Muscle of leg (tissue), 16 donors: ENCODE measurements around the gene DGKD. TPM values are rescaled to one million over a fixed set of nuclear protein-coding genes. Genes with fewer than 3 reads are reported as not detected.

ENCODE experiments used
- DNase-seq: peaks from one replicate; pipeline ENCODE4 v3.0.0; 2013
- H3K27ac ChIP-seq: one replicate; pipeline ENCODE4 v1.5.1; 2013; ENCODE audit warnings: mild to moderate bottlenecking, low read length, control low read depth
- H3K27me3 ChIP-seq: one replicate; pipeline ENCODE4 v1.6.1; 2013; ENCODE audit warnings: low read length; ENCODE audit not compliant: control insufficient read depth, insufficient read depth
- H3K36me3 ChIP-seq: one replicate; pipeline ENCODE4 v1.6.1; 2013; ENCODE audit warnings: low read length; ENCODE audit not compliant: control insufficient read depth, insufficient read depth
- H3K4me1 ChIP-seq: one replicate; pipeline ENCODE4 v1.6.1; 2013; ENCODE audit warnings: low read length; ENCODE audit not compliant: control insufficient read depth, insufficient read depth
- H3K4me3 ChIP-seq: one replicate; pipeline ENCODE4 v1.5.1; 2013; ENCODE audit warnings: low read length, control low read depth
- H3K9me3 ChIP-seq: replicated peaks from 2 replicates; pipeline ENCODE4 v1.6.1; 2013; ENCODE audit warnings: low read depth, low read length; ENCODE audit not compliant: control insufficient read depth
- WGBS: methylation state at CpG from one replicate; pipeline ENCODE4 v1.1.5; 2013; ENCODE audit warnings: missing lambda C conversion rate; ENCODE audit not compliant: insufficient coverage; 5-methylcytosine and 5-hydroxymethylcytosine counted together
- long read RNA-seq, 11 donors: transcript quantifications; one replicate each; lab custom pipeline, GENCODE V29; 2026
- polyA plus RNA-seq, 8 donors: library from polyadenylated mRNA; unstranded; fragments of 120-200 nt; gene quantifications; one replicate each; pipeline versions ENCODE4 v1.2.1 to v1.2.3, GENCODE V29; 2013; ENCODE audit warnings: inconsistent platforms in 1 of 8, low replicate concordance in 1 of 8; ENCODE audit not compliant: insufficient read length in 8 of 8, insufficient read depth in 1 of 8
- total RNA-seq: library from RNA; stranded (reverse); fragments of 120-200 nt; gene quantifications from one replicate; pipeline ENCODE4 v1.2.4, GENCODE V29; 2013

Gene DGKD
- total RNA-seq = 14.7 TPM
- 10 to 100 TPM; 17.8 to 30.3 (median 22.6) TPM for polyA plus RNA-seq
- long read RNA-seq, donor 1 = 0 reads
- long read RNA-seq, donor 2 = 0 reads
- long read RNA-seq, donor 3, full-length matches to known transcripts = 2 of 2 reads
- long read RNA-seq, donor 3, partial matches to known transcripts = 0 of 2 reads
- long read RNA-seq, donor 3, other reads (novel, unspliced or antisense) = 0 of 2 reads
- long read RNA-seq, donor 4 = 0 reads
- long read RNA-seq, donor 5, full-length matches to known transcripts = 3 of 3 reads
- long read RNA-seq, donor 5, partial matches to known transcripts = 0 of 3 reads
- long read RNA-seq, donor 5, other reads (novel, unspliced or antisense) = 0 of 3 reads
- long read RNA-seq, donor 6 = 0 reads
- long read RNA-seq, donor 7, partial matches to known transcripts = 11 of 12 reads
- long read RNA-seq, donor 7, other reads (novel, unspliced or antisense) = 0 of 12 reads
- long read RNA-seq, donor 8 = 0 reads
- long read RNA-seq, donor 9, partial matches to known transcripts = 14 of 15 reads
- long read RNA-seq, donor 9, other reads (novel, unspliced or antisense) = 0 of 15 reads
- long read RNA-seq, donor 10 = 0 reads
- long read RNA-seq, donor 11, partial matches to known transcripts = 0 of 1 reads
- long read RNA-seq, donor 11, other reads (novel, unspliced or antisense) = 0 of 1 reads

- peak within 1 kb of the TSS; percentile 65 for H3K4me3 ChIP-seq
- H3K4me1 ChIP-seq = peaks cover 37% of the 10 kb centered on the region
- 2% methylated on average over 27 of the region's 56 CpGs for WGBS
Measured at GRCh38 chr2:233353769-233354499, at the start of gene DGKD. TSS of gene DGKD (plus strand) at chr2:233354494. CDS start at chr2:233354519, 25 bp downstream.

GRCh38 chr2:233307565-233307964 lies 46.7 kb upstream of the DGKD start, which contains the start of gene SAG:
TSS of gene SAG (plus strand) at chr2:233307816. CDS start at chr2:233309190, 1,374 bp downstream.
- Histone ChIP-seq H3K36me3 (no peaks in the 10 kb centered on the region), H3K27me3 (peaks cover 4% of the 10 kb centered on the region), H3K4me1 (no peaks in the 10 kb centered on the region), H3K4me3 (no peak within 1 kb of the TSS), H3K27ac (no peak within 1 kb of the TSS), H3K9me3 (no peaks in the 10 kb centered on the region)
- 84% methylated on average over 4 of the region's 7 CpGs for WGBS
- DNase-seq = no peak

More at GRCh38 chr2:233353769-233354499, at the start of gene DGKD:
- Histone ChIP-seq H3K27ac (peak within 1 kb of the TSS; percentile 55), H3K27me3 (no peaks in the 10 kb centered on the region), H3K9me3 (no peaks in the 10 kb centered on the region), H3K36me3 (peaks cover 2% of the 10 kb centered on the region)
- DNase-seq = peak; percentile 78

- H3K4me3 ChIP-seq = no peak overlapping the region
- no peaks in the 10 kb centered on the region for H3K4me1 ChIP-seq
- no peak overlapping the region for H3K27ac ChIP-seq
- WGBS = 29% methylated on average over 1 of the region's 11 CpGs
- H3K27me3 ChIP-seq = peaks cover 3% of the 10 kb centered on the region
- no peak for DNase-seq
- H3K9me3 ChIP-seq = no peaks in the 10 kb centered on the region
- no peaks in the 10 kb centered on the region for H3K36me3 ChIP-seq
Measured at GRCh38 chr2:233311241-233311926, 42.9 kb upstream of the DGKD start.

GRCh38 chr2:233312874-233313273 lies 41.4 kb upstream of the DGKD start:
- DNase-seq = no peak
- H3K27me3 ChIP-seq = peaks cover 3% of the 10 kb centered on the region
- no peak overlapping the region for H3K4me3 ChIP-seq
- no peaks in the 10 kb centered on the region for H3K36me3 ChIP-seq
- H3K27ac ChIP-seq = no peak overlapping the region
- H3K9me3 ChIP-seq = no peaks in the 10 kb centered on the region
- WGBS = 58% methylated on average over 8 of the region's 8 CpGs
- H3K4me1 ChIP-seq = no peaks in the 10 kb centered on the region

GRCh38 chr2:233314180-233314925 lies 39.9 kb upstream of the DGKD start:
- no peaks in the 10 kb centered on the region for H3K9me3 ChIP-seq
- no peak for DNase-seq
- no peak overlapping the region for H3K27ac ChIP-seq
- H3K4me3 ChIP-seq = no peak overlapping the region
- H3K4me1 ChIP-seq = no peaks in the 10 kb centered on the region
- no peaks in the 10 kb centered on the region for H3K36me3 ChIP-seq
- 80% methylated on average over 15 of the region's 20 CpGs for WGBS
- H3K27me3 ChIP-seq = peaks cover 3% of the 10 kb centered on the region

- H3K4me3 ChIP-seq = no peak overlapping the region
- H3K9me3 ChIP-seq = no peaks in the 10 kb centered on the region
- H3K4me1 ChIP-seq = no peaks in the 10 kb centered on the region
- DNase-seq = no peak
- no peak overlapping the region for H3K27ac ChIP-seq
- peaks cover 4% of the 10 kb centered on the region for H3K27me3 ChIP-seq
- H3K36me3 ChIP-seq = no peaks in the 10 kb centered on the region
- no CpG with 5 or more reads among the region's 7 CpGs for WGBS
Measured at GRCh38 chr2:233317196-233317943, 36.9 kb upstream of the DGKD start.

- Histone ChIP-seq H3K36me3 (no peaks in the 10 kb centered on the region), H3K4me3 (no peak overlapping the region), H3K4me1 (no peaks in the 10 kb centered on the region), H3K27me3 (peaks cover 4% of the 10 kb centered on the region), H3K9me3 (no peaks in the 10 kb centered on the region), H3K27ac (no peak overlapping the region)
- DNase-seq = no peak
- 54% methylated on average over 2 of the region's 5 CpGs for WGBS
Measured at GRCh38 chr2:233319256-233319655, 35.0 kb upstream of the DGKD start.

- no peaks in the 10 kb centered on the region for H3K4me1 ChIP-seq
- no peaks in the 10 kb centered on the region for H3K36me3 ChIP-seq
- H3K9me3 ChIP-seq = no peaks in the 10 kb centered on the region
- WGBS = 96% methylated on average over 11 of the region's 17 CpGs
- H3K4me3 ChIP-seq = no peak overlapping the region
- no peak overlapping the region for H3K27ac ChIP-seq
- peaks cover 6% of the 10 kb centered on the region for H3K27me3 ChIP-seq
- no peak for DNase-seq
Measured at GRCh38 chr2:233320470-233320869, 33.8 kb upstream of the DGKD start.

- peaks cover 6% of the 10 kb centered on the region for H3K27me3 ChIP-seq
- no peak overlapping the region for H3K4me3 ChIP-seq
- H3K36me3 ChIP-seq = no peaks in the 10 kb centered on the region
- H3K9me3 ChIP-seq = no peaks in the 10 kb centered on the region
- H3K27ac ChIP-seq = no peak overlapping the region
- DNase-seq = no peak
- no peaks in the 10 kb centered on the region for H3K4me1 ChIP-seq
- WGBS = 40% methylated on average over 1 of the region's 6 CpGs
Measured at GRCh38 chr2:233321166-233321565, 33.1 kb upstream of the DGKD start.
